GM19397 (cell line): ENCODE measurements around the gene CGB5.
A peak's percentile ranks its signal among the peaks of the same experiment; 100 is the strongest.

Experiments
- ATAC-seq: cut with Tn5 transposase; IDR thresholded peaks from one replicate; pipeline ENCODE4 v1.9.1; 2021; ENCODE audit warnings: mild to moderate bottlenecking, moderate library complexity; ENCODE audit not compliant: unreplicated experiment

CGB5 gene

DNA sequence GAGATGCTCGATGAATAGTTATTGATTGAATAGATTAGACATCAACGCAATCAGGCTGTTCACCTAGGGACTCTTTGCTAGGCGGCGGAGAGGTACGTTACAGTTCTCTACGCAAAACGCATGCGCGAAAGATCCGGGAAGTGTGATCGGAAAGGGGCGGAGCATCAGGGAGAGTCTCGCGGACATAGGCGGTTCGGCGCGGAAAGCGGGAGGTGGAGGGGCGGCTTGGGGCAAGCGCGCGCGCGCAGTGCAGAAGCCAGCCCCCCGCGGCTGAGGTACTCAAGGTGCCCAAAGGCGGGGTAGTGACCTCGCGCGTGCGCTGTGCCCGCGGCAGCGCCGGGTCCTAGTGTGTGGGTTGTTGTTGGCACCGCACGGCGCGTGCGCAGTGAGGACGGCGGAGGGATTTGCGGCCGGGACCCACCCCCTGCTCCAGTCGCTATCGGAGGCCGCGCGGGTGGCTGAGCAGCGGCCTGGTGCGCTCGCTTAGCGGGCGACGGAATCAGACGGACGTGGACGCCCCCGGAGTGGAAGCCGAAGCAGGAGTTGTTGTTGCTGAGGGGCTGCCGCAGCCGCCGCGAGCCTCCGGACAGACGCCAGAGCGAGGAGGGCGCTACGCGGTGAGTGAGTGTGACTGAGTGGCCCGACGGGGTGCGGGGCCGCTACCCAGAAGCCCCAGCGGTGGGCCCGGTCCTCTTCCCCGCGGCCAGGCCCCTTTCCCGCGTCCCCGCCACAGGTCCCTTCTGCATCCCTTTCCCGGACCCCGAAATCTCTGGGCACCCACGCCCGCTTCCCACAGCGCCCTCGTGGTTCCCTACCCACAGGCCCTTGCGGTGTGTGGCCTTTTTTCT is 41.6 kb downstream of the CGB5 start, which contains the start of gene SNRNP70:
Gene SNRNP70 (plus strand): TSS at position 432 of the 848 bp plus-strand sequence. CDS start 964 bp downstream, outside the sequence.
- ATAC-seq, result peak; percentile 90

DNA sequence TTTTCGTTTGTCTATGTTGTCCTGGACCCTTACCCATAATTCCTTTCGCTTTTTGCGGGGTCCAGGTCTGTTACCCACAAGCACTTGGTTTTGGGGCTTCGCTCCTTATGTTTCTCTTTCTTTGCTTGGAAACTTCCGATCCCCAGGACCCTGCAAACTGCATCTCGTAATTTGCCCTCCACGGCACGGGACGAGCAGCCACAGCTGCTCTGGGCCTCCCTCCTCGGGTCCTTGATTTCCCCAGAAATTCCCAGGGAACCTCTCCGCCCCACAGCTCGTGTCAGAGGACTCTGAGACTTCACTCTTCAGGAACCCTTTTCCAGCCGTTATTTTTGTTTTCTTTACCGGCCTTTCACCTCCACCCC is 42.2 kb downstream of the CGB5 start:
- ATAC-seq, result no peak

DNA sequence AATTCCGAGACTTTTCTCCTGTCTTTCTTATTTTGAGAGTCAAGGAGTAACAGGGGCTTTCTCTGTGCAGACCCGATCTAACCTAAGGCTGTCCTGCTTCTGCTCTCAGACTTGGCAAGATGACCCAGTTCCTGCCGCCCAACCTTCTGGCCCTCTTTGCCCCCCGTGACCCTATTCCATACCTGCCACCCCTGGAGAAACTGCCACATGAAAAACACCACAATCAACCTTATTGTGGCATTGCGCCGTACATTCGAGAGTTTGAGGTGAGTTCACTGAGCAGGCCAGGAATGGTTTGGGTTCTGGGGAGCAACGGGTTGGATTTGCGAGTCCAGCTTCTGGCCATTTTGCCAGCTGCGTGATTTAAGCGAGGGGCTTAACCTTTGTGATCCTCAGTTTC is 42.6 kb downstream of the CGB5 start:
- no peak for ATAC-seq

DNA sequence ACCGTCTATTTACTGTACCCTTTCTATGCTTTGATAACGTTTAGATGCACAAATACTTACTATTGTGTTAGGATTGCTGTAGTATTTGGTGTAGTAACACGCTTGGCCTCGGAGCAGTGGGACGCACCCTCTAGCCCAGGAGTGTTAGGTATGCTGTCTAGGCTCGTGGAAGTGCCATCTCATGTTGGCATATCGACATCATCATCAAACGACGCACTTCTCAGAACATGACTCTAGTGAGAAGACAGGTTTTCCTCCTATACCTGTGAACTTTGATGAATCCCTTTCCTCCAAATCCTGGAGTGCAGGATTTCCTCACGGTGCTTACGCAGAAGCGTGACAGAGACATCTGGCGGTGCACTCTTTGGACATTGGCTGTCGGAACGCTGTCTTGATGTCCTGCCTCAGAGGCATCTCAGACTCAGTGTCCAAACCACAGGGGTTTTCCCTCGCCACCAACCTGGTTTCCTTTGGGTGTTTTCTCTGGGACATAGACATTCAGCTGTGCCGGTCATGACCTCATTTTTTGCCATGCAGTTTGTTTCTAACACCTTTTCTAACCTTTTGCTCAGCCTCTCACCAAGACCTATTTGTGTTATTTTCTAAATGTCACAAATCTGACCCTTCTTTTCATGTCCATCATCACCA is 47.9 kb downstream of the CGB5 start:
- no peak for ATAC-seq

DNA sequence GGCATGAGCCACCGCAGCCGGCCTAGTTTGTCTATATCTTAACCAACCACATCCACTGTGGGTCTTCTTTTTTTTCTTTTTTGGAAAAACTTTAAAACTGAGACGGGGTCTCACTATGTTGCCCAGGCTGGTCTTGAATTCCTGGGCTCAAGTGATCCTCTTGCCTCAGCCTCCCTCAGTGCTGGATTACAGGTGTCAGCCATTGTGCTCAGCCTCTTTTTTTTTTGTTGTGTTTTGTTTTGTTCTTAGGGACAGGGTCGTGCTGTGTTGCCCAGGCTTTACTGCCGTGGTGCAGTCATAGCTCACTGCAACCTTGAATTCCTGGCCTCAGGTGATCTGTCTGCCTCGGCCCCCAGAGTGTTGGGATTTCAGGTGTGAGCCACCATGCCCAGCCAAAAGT is 49.0 kb downstream of the CGB5 start:
- ATAC-seq, result no peak
